Hepatocyte (in vitro differentiated cells): ENCODE data around the gene RXRA.

Experiments used
- CTCF ChIP-seq: fragments of 200-600 bp; sonication (generic); IDR thresholded peaks from 2 replicates; pipeline ENCODE4 v1.5.1; 2016; ENCODE audit warnings: antibody characterized with exemption, mild to moderate bottlenecking; ENCODE audit not compliant: poor library complexity
- EZH2 ChIP-seq: fragments of 200-600 bp; sonication (generic); IDR thresholded peaks from 2 replicates; pipeline ENCODE4 v1.6.1; 2016; ENCODE audit warnings: antibody characterized with exemption, mild to moderate bottlenecking, borderline replicate concordance
- EZH2phosphoT487 ChIP-seq: fragments of 200-600 bp; sonication (generic); IDR thresholded peaks from one replicate; pipeline ENCODE4 v1.6.1; 2018; ENCODE audit warnings: antibody characterized with exemption, mild to moderate bottlenecking, low read depth, moderate library complexity; ENCODE audit not compliant: unreplicated experiment, severe bottlenecking

GRCh38 chr9:134455934-134456755, 129.9 kb downstream of the RXRA start:
- TF ChIP-seq CTCF (no peak), EZH2phosphoT487 (no peak), EZH2 (no peak)
